K562 (cell line): ENCODE results near the gene DCPS. TPM values are rescaled to one million over a fixed set of nuclear protein-coding genes. Genes with fewer than 3 reads are reported as not detected.

Experiments
- CHD1 ChIP-seq: fragments of 200-600 bp; sonication (generic); IDR thresholded peaks from one replicate; pipeline ENCODE4 v1.6.1; 2012; ENCODE audit warnings: mild to moderate bottlenecking, moderate library complexity, low read length, inconsistent platforms
- E2F4 ChIP-seq: sonication (generic); formaldehyde crosslinking; IDR thresholded peaks from 2 replicates; pipeline ENCODE4 v1.8.0; 2022; ENCODE audit warnings: mild to moderate bottlenecking, low read depth, missing genetic modification reagents
- ETV1 ChIP-seq: fragments of 450-650 bp; conservative IDR thresholded peaks from 2 replicates; pipeline ENCODE4 v1.6.1; 2016; ENCODE audit warnings: missing genetic modification characterization, control low read depth, low read depth, missing compliant biosample characterization
- GATA2 ChIP-seq: sonication (generic); formaldehyde crosslinking; IDR thresholded peaks from 2 replicates; pipeline ENCODE4 v1.4.0; 2020; ENCODE audit warnings: mild to moderate bottlenecking, missing genetic modification reagents
- HDAC2 ChIP-seq: fragments of 450-650 bp; IDR thresholded peaks from 2 replicates; pipeline ENCODE4 v1.6.1; 2016; ENCODE audit warnings: mild to moderate bottlenecking
- MIER1 ChIP-seq: fragments of 450-650 bp; IDR thresholded peaks from 2 replicates; pipeline ENCODE4 v1.6.1; 2016; ENCODE audit warnings: antibody characterized with exemption, mild to moderate bottlenecking, low read depth
- MTA1 ChIP-seq: fragments of 450-650 bp; IDR thresholded peaks from 2 replicates; pipeline ENCODE4 v1.6.1; 2017; ENCODE audit warnings: borderline replicate concordance
- NKRF ChIP-seq: fragments of 450-650 bp; IDR thresholded peaks from 2 replicates; pipeline ENCODE4 v1.6.1; 2016; ENCODE audit warnings: borderline replicate concordance
- PHF20 ChIP-seq: fragments of 450-650 bp; IDR thresholded peaks from 2 replicates; pipeline ENCODE4 v1.6.1; 2018; ENCODE audit not compliant: partially characterized antibody
- PHF21A ChIP-seq: fragments of 450-650 bp; IDR thresholded peaks from 2 replicates; pipeline ENCODE4 v1.6.1; 2017; ENCODE audit warnings: low read depth, borderline replicate concordance
- PML ChIP-seq: IDR thresholded peaks from 2 replicates; pipeline ENCODE4 v1.6.1; 2012; ENCODE audit warnings: low read length, inconsistent platforms
- RFX5 ChIP-seq: IDR thresholded peaks from 2 replicates; pipeline ENCODE4 v1.6.1; 2011; ENCODE audit warnings: low read depth, mild to moderate bottlenecking, improper control_type of control experiment, low read length
- SNIP1 ChIP-seq: fragments of 450-650 bp; IDR thresholded peaks from 2 replicates; pipeline ENCODE4 v1.7.1; 2017; ENCODE audit warnings: low read depth, mild to moderate bottlenecking
- SPI1 ChIP-seq: IDR thresholded peaks from 2 replicates; pipeline ENCODE4 v1.6.1; 2011; ENCODE audit warnings: low read depth, low read length, control low read depth, borderline replicate concordance
- SRSF7 ChIP-seq: fragments of 200-400 bp; formaldehyde crosslinking; optimal IDR thresholded peaks from 2 replicates; pipeline ENCODE3; 2017; ENCODE audit warnings: mild to moderate bottlenecking, low read depth, low read length
- TAF7 ChIP-seq: fragments of 450-650 bp; IDR thresholded peaks from 2 replicates; pipeline ENCODE4 v1.6.1; 2016; ENCODE audit warnings: missing genetic modification characterization, missing compliant biosample characterization
- TEAD2 ChIP-seq: fragments of 450-650 bp; IDR thresholded peaks from 2 replicates; pipeline ENCODE4 v1.6.1; 2016; ENCODE audit warnings: missing genetic modification characterization, control low read depth, missing compliant biosample characterization
- ZFP36 ChIP-seq: fragments of 150-350 bp; IDR thresholded peaks from 2 replicates; pipeline ENCODE4 v1.6.1; 2018; ENCODE audit warnings: low read length, low read depth; ENCODE audit not compliant: partially characterized antibody
- ZNF175 ChIP-seq: fragments of 200-800 bp; sonication (Bioruptor generic); IDR thresholded peaks from 2 replicates; pipeline ENCODE4 v1.6.1; 2016; ENCODE audit warnings: low read depth, mild to moderate bottlenecking, missing genetic modification characterization, missing compliant biosample characterization
- ZNF217 ChIP-seq: sonication (generic); formaldehyde crosslinking; IDR thresholded peaks from 2 replicates; pipeline ENCODE4 v1.8.0; 2022; ENCODE audit warnings: mild to moderate bottlenecking, missing genetic modification reagents
- ZNF696 ChIP-seq: fragments of 250-450 bp; sonication (Bioruptor Pico); conservative IDR thresholded peaks from 2 replicates; pipeline ENCODE4 v1.4.0; 2020; ENCODE audit warnings: mild to moderate bottlenecking, moderate library complexity
- polyA plus RNA-seq, 8 experiments: library from polyadenylated mRNA; depleted of rRNA in 4 of 8; stranded (reverse) in 5 of 8; unstranded in 3 of 8; fragments of >200 nt; fragmentation: Nextera tagmentation in 2 of 8; fragmentation: Illumina TruSeq in 1 of 8; extraction: Ambion mirVana in 2 of 8; extraction: Trizol in 1 of 8; gene quantifications; 2 replicates each; pipeline versions ENCODE4 v1.2.1 to v1.2.3, GENCODE V29; 2011 to 2014; ENCODE audit warnings: inconsistent platforms in 1 of 8, missing spikeins in 1 of 8
- total RNA-seq, 7 experiments: library from RNA; depleted of rRNA in 6 of 7; stranded (reverse); fragments of >200 nt in 6 of 7; fragmentation: Illumina TruSeq in 2 of 7; extraction: Trizol in 2 of 7; gene quantifications; 2 replicates each; pipeline versions ENCODE4 v1.2.1 to v1.2.3, GENCODE V29; 2011 to 2021; ENCODE audit warnings: low replicate concordance in 1 of 7
- TF ChIP-seq, protein P1 (sequence below): sonication (generic); formaldehyde crosslinking; IDR thresholded peaks from 2 replicates; pipeline ENCODE4 v1.4.0; 2020; ENCODE audit warnings: mild to moderate bottlenecking, missing genetic modification reagents
- TF ChIP-seq, protein P2 (sequence below): fragments of 250-450 bp; sonication (Bioruptor Pico); IDR thresholded peaks from 2 replicates; pipeline ENCODE4 v1.4.0; 2020; ENCODE audit warnings: mild to moderate bottlenecking, moderate library complexity

The DCPS gene
- total and polyA plus RNA-seq, 9 of the 15 experiments (the other 6 are each of a cell fraction or from before 2014, with no cell fraction given): 8.7 to 38.1 (median 17.9) TPM

GRCh38 chr11:126303623-126304456 is at the start of gene DCPS (continued):
- TF ChIP-seq ZNF175 (CRISPR knock-in tag): no peak
- TF ChIP-seq HDAC2: 0 out of 2 replicates have a peak, but pooled peaks have one; percentile 65
- TF ChIP-seq MTA1: no peak
- peak; percentile 52; the same call in 1 of the 2 replicates for TF ChIP-seq NKRF
- TF ChIP-seq, protein P1, sequence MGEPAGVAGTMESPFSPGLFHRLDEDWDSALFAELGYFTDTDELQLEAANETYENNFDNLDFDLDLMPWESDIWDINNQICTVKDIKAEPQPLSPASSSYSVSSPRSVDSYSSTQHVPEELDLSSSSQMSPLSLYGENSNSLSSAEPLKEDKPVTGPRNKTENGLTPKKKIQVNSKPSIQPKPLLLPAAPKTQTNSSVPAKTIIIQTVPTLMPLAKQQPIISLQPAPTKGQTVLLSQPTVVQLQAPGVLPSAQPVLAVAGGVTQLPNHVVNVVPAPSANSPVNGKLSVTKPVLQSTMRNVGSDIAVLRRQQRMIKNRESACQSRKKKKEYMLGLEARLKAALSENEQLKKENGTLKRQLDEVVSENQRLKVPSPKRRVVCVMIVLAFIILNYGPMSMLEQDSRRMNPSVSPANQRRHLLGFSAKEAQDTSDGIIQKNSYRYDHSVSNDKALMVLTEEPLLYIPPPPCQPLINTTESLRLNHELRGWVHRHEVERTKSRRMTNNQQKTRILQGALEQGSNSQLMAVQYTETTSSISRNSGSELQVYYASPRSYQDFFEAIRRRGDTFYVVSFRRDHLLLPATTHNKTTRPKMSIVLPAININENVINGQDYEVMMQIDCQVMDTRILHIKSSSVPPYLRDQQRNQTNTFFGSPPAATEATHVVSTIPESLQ (CRISPR knock-in tag): peak; percentile 91
- TF ChIP-seq SPI1: peak; percentile 68; the same call in 1 of the 2 replicates
- no peak for TF ChIP-seq E2F4 (CRISPR knock-in tag)
- no peak for TF ChIP-seq SNIP1
- TF ChIP-seq MIER1: no peak
- no peak for TF ChIP-seq ZNF217 (CRISPR knock-in tag)
- TF ChIP-seq PHF21A: peak; percentile 44; the same call in 1 of the 2 replicates
- TF ChIP-seq ZFP36: no peak
- peak; percentile 62 for TF ChIP-seq TAF7
- TF ChIP-seq GATA2 (CRISPR knock-in tag): no peak
- peak; percentile 95 for TF ChIP-seq PHF20
- no peak for TF ChIP-seq TEAD2 (tag)
- TF ChIP-seq ZNF696 (CRISPR knock-in tag): no peak
- TF ChIP-seq ETV1 (tag): no peak
- TF ChIP-seq, protein P2, sequence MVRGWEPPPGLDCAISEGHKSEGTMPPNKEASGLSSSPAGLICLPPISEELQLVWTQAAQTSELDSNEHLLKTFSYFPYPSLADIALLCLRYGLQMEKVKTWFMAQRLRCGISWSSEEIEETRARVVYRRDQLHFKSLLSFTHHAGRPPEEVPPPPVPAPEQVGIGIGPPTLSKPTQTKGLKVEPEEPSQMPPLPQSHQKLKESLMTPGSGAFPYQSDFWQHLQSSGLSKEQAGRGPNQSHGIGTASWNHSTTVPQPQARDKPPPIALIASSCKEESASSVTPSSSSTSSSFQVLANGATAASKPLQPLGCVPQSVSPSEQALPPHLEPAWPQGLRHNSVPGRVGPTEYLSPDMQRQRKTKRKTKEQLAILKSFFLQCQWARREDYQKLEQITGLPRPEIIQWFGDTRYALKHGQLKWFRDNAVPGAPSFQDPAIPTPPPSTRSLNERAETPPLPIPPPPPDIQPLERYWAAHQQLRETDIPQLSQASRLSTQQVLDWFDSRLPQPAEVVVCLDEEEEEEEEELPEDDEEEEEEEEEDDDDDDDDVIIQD (CRISPR knock-in tag): no peak
- TF ChIP-seq SRSF7: no peak
- TF ChIP-seq PML: peak; percentile 64
- no peak for TF ChIP-seq CHD1
- TF ChIP-seq RFX5: no peak
